22Rv1 (cell line): ENCODE measurements around the gene KCNQ5.

ENCODE experiments used
- CTCF ChIP-seq: fragments of 450-650 bp; IDR thresholded peaks from 2 replicates; pipeline ENCODE4 v1.5.1; 2017; ENCODE audit warnings: mild to moderate bottlenecking
- ZFX ChIP-seq: fragments of 450-650 bp; IDR thresholded peaks from 2 replicates; pipeline ENCODE4 v1.6.1; 2017; ENCODE audit warnings: antibody characterized with exemption, borderline replicate concordance

GRCh38 chr6:72863131-72863530, 241.3 kb downstream of the KCNQ5 start:
- TF ChIP-seq CTCF = no peak
- TF ChIP-seq ZFX = no peak
